ENCODE data around the gene MLIP. TPM values are rescaled to one million over a fixed set of nuclear protein-coding genes. Genes with fewer than 3 reads are reported as not detected.

MLIP gene
- total and polyA plus RNA-seq, 2 experiments from 2014 or later: not detected

DNA sequence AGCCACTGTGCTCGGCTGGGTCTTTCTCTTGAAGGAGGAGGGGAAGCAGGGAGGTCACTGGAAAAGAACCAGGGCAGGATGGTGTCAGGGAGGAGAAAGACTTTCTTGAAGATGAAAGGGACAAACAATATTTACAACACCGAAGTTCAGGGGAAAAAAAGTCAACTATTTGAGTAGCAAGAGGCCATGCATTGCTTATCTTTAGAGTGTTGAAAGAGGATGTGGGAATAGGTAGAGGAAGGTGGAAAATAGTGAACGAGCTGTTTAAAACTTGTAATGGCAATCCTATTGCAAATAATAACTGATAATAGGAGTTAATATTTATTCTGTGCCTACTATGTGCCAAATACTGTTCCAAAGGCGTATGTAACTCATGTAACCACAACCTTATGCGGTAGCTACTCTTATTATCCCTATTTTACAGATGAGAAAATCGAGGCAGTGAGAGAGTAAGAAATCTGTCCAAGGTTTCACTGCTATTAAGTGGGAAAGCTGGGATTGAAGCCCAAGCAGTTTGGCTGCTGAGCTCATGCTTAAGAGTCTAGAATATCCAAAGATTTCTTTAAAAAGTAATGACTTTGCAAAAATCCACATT is 12.7 kb upstream of the MLIP start:
- Histone ChIP-seq H3K4me2 (no peak overlapping the region), H3K9me2 (ENCODE audit: insufficient read depth) (0 out of 2 replicates have a peak, but pooled peaks cover 4% of the 10 kb centered on the region), H3K4me1 (ENCODE audit: insufficient read depth) (no peaks in the 10 kb centered on the region), H3K36me3 (ENCODE audit: insufficient read depth) (no peaks in the 10 kb centered on the region), H3K27ac (ENCODE audit: low read depth) (no peak overlapping the region), H3K79me2 (replicated peaks; ENCODE audit: insufficient read depth) (no peaks in the 10 kb centered on the region), H3K27me3 (ENCODE audit: insufficient read depth) (no peaks in the 10 kb centered on the region), H4K20me1 (replicated peaks; ENCODE audit: insufficient read depth) (no peaks in the 10 kb centered on the region), H3F3A (replicated peaks; ENCODE audit: low read depth) (no peaks in the 10 kb centered on the region), H3K4me3 (no peak overlapping the region), H2AFZ (no peak overlapping the region)
- Mint-ChIP-seq H3K36me3 (ENCODE audit: low read depth) (no peaks in the 10 kb centered on the region), H3K9me3 (no peaks in the 10 kb centered on the region), H3K27ac (no peak overlapping the region), H3K27me3 (ENCODE audit: insufficient read depth, low read depth, poor library complexity) (peaks cover 2% of the 10 kb centered on the region), H3K4me3 (no peak overlapping the region), H3K4me1 (no peaks in the 10 kb centered on the region; the same call in 2 of the 3 replicates)
- TF ChIP-seq EZH2 (IDR thresholded peaks at IDR 0.05; ENCODE audit: low read depth, unreplicated experiment) (no peak), EZH2phosphoT487 (IDR thresholded peaks at IDR 0.05; ENCODE audit: unreplicated experiment) (no peak), POLR2AphosphoS5 (IDR thresholded peaks at IDR 0.05; ENCODE audit: low read depth) (no peak), ZNF331 (CRISPR knock-in tag; IDR thresholded peaks at IDR 0.05; ENCODE audit: low read depth) (no peak), CREB1 (CRISPR knock-in tag; IDR thresholded peaks at IDR 0.05; ENCODE audit: low read depth) (no peak), ZNF114 (CRISPR knock-in tag; IDR thresholded peaks at IDR 0.05) (no peak), ZNF462 (CRISPR knock-in tag; IDR thresholded peaks at IDR 0.05) (no peak)
- TF ChIP-seq, protein P1, sequence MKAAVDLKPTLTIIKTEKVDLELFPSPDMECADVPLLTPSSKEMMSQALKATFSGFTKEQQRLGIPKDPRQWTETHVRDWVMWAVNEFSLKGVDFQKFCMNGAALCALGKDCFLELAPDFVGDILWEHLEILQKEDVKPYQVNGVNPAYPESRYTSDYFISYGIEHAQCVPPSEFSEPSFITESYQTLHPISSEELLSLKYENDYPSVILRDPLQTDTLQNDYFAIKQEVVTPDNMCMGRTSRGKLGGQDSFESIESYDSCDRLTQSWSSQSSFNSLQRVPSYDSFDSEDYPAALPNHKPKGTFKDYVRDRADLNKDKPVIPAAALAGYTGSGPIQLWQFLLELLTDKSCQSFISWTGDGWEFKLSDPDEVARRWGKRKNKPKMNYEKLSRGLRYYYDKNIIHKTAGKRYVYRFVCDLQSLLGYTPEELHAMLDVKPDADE (IDR thresholded peaks at IDR 0.05): no peak
- TF ChIP-seq, protein P2, sequence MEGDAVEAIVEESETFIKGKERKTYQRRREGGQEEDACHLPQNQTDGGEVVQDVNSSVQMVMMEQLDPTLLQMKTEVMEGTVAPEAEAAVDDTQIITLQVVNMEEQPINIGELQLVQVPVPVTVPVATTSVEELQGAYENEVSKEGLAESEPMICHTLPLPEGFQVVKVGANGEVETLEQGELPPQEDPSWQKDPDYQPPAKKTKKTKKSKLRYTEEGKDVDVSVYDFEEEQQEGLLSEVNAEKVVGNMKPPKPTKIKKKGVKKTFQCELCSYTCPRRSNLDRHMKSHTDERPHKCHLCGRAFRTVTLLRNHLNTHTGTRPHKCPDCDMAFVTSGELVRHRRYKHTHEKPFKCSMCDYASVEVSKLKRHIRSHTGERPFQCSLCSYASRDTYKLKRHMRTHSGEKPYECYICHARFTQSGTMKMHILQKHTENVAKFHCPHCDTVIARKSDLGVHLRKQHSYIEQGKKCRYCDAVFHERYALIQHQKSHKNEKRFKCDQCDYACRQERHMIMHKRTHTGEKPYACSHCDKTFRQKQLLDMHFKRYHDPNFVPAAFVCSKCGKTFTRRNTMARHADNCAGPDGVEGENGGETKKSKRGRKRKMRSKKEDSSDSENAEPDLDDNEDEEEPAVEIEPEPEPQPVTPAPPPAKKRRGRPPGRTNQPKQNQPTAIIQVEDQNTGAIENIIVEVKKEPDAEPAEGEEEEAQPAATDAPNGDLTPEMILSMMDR (conservative IDR thresholded peaks at IDR 0.05; ENCODE audit: low read depth in 2 of 2): no peak
- TF ChIP-seq, protein P3, sequence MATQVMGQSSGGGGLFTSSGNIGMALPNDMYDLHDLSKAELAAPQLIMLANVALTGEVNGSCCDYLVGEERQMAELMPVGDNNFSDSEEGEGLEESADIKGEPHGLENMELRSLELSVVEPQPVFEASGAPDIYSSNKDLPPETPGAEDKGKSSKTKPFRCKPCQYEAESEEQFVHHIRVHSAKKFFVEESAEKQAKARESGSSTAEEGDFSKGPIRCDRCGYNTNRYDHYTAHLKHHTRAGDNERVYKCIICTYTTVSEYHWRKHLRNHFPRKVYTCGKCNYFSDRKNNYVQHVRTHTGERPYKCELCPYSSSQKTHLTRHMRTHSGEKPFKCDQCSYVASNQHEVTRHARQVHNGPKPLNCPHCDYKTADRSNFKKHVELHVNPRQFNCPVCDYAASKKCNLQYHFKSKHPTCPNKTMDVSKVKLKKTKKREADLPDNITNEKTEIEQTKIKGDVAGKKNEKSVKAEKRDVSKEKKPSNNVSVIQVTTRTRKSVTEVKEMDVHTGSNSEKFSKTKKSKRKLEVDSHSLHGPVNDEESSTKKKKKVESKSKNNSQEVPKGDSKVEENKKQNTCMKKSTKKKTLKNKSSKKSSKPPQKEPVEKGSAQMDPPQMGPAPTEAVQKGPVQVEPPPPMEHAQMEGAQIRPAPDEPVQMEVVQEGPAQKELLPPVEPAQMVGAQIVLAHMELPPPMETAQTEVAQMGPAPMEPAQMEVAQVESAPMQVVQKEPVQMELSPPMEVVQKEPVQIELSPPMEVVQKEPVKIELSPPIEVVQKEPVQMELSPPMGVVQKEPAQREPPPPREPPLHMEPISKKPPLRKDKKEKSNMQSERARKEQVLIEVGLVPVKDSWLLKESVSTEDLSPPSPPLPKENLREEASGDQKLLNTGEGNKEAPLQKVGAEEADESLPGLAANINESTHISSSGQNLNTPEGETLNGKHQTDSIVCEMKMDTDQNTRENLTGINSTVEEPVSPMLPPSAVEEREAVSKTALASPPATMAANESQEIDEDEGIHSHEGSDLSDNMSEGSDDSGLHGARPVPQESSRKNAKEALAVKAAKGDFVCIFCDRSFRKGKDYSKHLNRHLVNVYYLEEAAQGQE (IDR thresholded peaks at IDR 0.05; ENCODE audit: unreplicated experiment): no peak
- no peak for ATAC-seq
- DNase-seq (ENCODE audit: low spot score): no peak
